Stimulated activated CD8-positive, alpha-beta memory T cell treated with anti-CD3 and anti-CD28 coated beads, Interleukin-15, amount 100 ng/mL, for 24 hours (primary cell): ENCODE data around the gene ZNF322.

Experiments
- DNase-seq: peaks from one replicate; pipeline ENCODE4 v3.0.0-alpha.2; 2020; ENCODE audit warnings: low read depth

The ZNF322 gene

GRCh38 chr6:26588965-26589364 is 70.6 kb downstream of the ZNF322 start:
- no peak for DNase-seq
